ENCODE results near the gene CFAP20DC. TPM values are rescaled to one million over a fixed set of nuclear protein-coding genes. Genes with fewer than 3 reads are reported as not detected.
"Not testable (repeated sequence)": the region's sequence is repeated elsewhere in the genome, so short reads cannot be mapped to it uniquely, and the experiment has no call there.

CFAP20DC gene
- total RNA-seq, 1 experiment from 2014 or later = not detected

- no peak for DNase-seq (ENCODE audit: low read depth)
These were observed 85.8 kb downstream of the CFAP20DC start for GRCh38 chr3:58963928-58964503.

DNA sequence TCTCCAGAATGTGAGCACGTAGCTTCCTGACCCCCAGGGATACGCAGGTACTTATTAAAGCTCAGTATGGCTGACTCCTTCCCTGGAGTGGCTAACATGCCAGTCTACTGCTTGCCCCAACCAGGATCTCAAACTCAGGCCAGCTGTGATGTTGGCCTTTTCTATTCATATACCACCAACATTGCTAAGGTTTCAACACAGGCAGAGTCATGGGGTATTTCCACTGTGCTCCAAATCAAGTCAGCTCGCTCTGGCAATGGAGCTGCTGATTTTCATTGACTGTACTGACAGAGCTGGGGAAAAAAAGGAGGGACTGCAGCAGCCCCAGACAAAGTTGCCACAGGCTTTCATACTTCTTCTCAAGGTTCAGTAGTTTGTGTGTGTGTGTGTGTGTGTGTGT is 87.0 kb downstream of the CFAP20DC start:
- no peak for DNase-seq (ENCODE audit: low read depth)

- no peak for DNase-seq (ENCODE audit: low read depth)
These were observed 87.7 kb downstream of the CFAP20DC start for GRCh38 chr3:58962040-58962651.

DNA sequence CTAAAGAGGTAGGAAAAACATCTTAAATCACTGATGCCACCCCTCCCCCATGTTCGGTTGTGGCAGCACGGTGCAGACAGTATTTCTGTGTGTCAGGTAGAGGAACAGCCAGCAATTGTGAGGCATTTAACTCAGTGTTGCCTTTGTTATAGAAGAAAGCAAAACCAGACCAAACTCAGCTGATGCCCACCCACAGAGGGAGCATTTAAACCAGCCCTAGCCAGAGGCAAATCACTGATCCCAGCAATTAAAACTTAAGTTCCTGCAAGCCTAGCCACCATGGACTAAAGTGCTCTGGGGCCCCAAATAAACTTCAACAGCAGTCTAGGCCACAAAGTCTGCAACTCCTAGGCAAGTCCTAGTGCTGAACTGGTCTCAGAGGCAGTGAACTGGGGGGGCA is 94.5 kb downstream of the CFAP20DC start:
- no peak for DNase-seq (ENCODE audit: low read depth)

GRCh38 chr3:58953288-58953687 is 96.5 kb downstream of the CFAP20DC start:
- DNase-seq (ENCODE audit: low read depth) = no peak

- DNase-seq (ENCODE audit: low read depth) = no peak
These were observed 97.5 kb downstream of the CFAP20DC start for GRCh38 chr3:58952128-58952917.

DNA sequence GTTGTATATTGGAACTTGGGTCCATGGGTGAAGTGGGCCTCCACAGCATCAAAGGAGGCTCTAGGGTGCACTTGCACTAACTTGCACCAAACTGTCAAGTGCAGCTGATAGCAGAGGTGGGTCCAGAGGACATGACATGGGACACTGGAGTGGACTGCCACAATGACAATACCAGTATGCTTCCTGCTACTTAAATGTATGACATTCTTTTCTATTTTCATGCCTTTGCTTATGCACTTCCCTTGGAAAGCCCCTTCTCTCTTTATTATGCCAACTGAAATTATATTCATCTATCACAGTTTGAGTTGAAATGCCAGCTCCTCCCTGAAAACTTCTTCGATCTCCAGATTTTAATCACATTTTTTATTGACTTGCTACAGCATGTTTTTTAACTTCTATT is 101.8 kb downstream of the CFAP20DC start:
- DNase-seq (ENCODE audit: low read depth) = no peak

DNA sequence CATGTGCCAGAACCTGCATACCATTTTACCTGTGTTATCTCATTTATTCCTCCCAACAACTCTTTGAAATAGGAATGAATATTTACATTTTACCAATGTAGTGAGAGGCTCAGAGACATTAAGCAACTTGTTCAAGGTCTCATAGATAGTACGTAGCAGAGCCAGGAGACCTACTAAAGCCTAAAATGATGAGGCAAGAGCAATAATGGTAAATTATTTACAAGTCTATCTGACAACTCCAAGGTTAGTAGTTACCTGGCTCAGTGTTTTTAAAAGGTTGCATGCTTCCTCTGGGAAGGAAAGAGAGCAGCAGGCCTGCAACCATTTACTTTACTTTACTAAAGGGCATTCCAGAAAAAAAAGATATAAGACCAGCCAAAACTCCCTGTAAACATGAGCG is 103.0 kb downstream of the CFAP20DC start:
- DNase-seq (ENCODE audit: low read depth) = no peak

DNA sequence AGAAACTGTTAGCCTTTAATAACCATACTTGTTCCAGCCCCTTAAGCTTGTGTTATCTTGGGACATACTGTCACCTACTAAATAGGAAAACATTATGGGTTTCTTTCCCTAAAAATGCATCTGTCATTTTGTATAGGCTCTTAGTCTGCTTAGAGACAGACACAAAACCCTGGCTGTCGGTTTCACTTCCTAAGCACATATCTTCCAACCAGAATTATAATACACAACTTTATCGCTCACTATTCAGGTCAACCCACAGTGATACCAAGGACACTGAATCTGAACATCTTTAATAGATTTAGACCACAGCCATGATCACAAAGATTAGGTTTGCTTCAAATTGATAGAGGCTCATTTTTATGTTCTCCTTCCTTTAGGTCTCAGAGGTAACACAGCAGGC is 111.8 kb downstream of the CFAP20DC start:
- DNase-seq (ENCODE audit: low read depth) = no peak

- DNase-seq (ENCODE audit: low read depth) = peak; percentile 14
These were observed 125.2 kb downstream of the CFAP20DC start for GRCh38 chr3:58924578-58924977.

GRCh38 chr3:58900386-58900785 is 149.4 kb downstream of the CFAP20DC start:
- DNase-seq (ENCODE audit: low read depth) = no peak

GRCh38 chr3:58899953-58900298 is 149.9 kb downstream of the CFAP20DC start:
- DNase-seq (ENCODE audit: low read depth) = no peak

- DNase-seq (ENCODE audit: low read depth) = no peak
These were observed 150.5 kb downstream of the CFAP20DC start for GRCh38 chr3:58899159-58899952.

GRCh38 chr3:58898513-58898912 is 151.3 kb downstream of the CFAP20DC start:
- no peak for DNase-seq (ENCODE audit: low read depth)

GRCh38 chr3:58897646-58898045 is 152.2 kb downstream of the CFAP20DC start:
- no peak for DNase-seq (ENCODE audit: low read depth)

DNA sequence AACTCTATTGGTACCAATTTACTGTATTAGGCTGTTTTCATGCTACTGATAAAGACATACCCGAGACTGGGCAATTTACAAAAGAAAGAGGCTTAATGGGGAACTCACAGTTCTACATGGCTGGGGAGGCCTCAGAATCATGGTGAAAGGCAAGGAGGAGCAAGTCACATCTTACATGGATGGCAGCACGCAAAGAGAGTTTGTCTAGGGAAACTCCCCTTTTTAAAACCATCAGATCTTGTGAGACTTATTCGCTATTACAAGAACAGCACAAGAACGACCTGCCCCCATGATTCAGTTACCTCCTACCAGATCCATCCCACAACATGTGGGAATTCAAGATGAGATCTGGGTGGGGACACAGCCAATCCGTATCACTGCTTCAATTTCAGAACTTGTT is 154.1 kb downstream of the CFAP20DC start:
- not testable (repeated sequence) for DNase-seq (ENCODE audit: low read depth)

GRCh38 chr3:58892526-58892925 is 157.3 kb downstream of the CFAP20DC start:
- not testable (repeated sequence) for DNase-seq (ENCODE audit: low read depth)

DNA sequence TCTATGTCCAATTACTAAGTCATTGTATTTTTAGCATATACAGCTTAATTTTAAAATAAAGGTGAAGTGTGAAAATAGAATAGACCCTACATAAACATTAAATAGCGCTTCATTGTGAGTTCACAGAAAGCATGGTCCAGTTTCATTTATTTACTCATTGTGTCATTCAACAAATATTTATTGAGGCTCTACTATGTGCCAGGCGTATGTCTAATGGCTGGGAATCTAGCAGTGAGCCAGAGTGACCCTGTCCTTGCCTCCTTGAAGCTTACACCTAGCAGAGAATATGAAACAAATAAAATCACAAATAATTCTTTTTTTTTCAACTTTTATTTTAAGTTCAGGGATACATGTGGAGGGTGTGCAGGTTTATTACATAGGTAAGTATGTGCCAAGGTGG is 161.7 kb downstream of the CFAP20DC start:
- DNase-seq (ENCODE audit: low read depth) = no peak

DNA sequence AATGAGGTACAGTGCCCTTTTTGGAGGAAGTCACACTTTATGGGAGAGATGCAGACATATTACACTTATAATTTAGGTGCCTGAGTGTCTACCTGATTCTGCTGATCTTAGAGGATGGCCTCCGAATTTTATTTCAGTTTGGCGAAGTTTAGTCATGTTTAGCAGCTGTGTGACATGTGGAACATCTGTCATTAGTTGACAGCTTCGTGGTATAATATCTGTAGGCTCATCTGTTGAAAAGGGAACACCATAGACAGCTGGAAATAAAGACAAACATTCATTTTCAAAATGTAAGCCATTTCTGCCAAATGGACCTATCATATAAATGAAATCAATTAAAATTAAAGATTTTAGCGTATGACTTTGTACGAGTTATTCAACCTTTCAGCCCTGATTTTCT is 165.4 kb downstream of the CFAP20DC start:
- no peak for DNase-seq (ENCODE audit: low read depth)

- DNase-seq (ENCODE audit: low read depth) = peak; percentile 5
These were observed 169.6 kb downstream of the CFAP20DC start for GRCh38 chr3:58880182-58880581.

DNA sequence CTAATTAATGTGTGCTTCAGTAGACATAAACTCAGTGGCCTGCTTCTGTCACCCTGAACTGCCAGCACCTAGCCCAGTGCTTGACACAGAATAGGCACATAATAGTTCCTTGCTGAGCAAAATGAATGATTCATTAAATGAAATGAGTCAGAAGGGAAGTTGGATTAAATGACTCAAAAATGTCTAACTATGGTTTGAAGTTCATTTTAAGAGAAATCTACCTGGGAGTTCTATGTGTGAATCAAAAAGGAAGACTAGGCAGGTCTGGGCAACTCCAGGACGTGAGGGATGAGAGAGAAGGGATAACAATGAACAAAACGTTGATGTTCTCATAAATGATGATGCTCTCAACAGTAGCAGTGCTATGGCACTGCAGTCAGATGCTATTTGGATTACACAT is 175.0 kb downstream of the CFAP20DC start:
- DNase-seq (ENCODE audit: low read depth) = peak; percentile 78

DNA sequence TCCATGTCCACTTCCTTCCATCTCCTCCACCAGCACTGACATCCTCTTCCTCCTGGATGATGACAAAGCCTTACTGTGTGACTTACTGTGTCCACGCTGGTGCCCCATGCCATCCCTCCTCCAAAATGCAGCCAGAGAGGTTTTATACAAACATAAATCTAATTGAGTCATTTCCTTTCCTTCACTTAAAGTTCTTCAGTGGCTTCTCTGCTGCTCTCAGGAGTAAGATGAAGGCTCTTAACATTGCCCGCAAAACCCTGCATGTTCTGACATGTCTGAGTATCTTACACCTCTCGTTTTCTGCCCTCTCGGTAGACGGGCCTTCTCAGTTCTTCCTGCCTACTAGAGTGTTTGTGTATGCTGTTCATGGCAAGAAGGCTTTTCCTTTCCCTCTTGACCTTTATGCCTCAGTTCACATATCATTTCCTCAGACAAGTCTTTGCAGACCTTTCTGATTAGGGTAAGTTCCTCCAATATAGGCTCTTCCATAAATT is 175.5 kb downstream of the CFAP20DC start:
- peak; percentile 69 for DNase-seq (ENCODE audit: low read depth)
